Testis (tissue), 3 donors: ENCODE measurements around the gene MFSD12. TPM values are rescaled to one million over a fixed set of nuclear protein-coding genes. Genes with fewer than 3 reads are reported as not detected.

Experiments
- DNase-seq: peaks from one replicate; pipeline ENCODE4 v3.0.0-alpha.2; 2019
- H3K27ac ChIP-seq, 2 donors: fragments of 200-600 bp; sonication (generic); one replicate each; pipeline ENCODE4 v1.5.1; 2019
- H3K27me3 ChIP-seq: fragments of 200-600 bp; sonication (generic); one replicate; pipeline ENCODE4 v1.5.1; 2019
- H3K36me3 ChIP-seq: fragments of 200-600 bp; sonication (generic); one replicate; pipeline ENCODE4 v1.5.1; 2017; ENCODE audit warnings: low read depth; ENCODE audit errors: missing control alignments
- H3K4me1 ChIP-seq: fragments of 200-600 bp; sonication (generic); one replicate; pipeline ENCODE4 v1.5.1; 2019
- H3K4me3 ChIP-seq, 2 donors: fragments of 200-600 bp; sonication (generic); one replicate each; pipeline ENCODE4 v1.5.1; 2017 to 2019
- H3K9me3 ChIP-seq: fragments of 200-600 bp; sonication (generic); one replicate; pipeline ENCODE4 v1.5.1; 2017
- POLR2A ChIP-seq: fragments of 450-650 bp; IDR thresholded peaks from one replicate; pipeline ENCODE4 v1.6.1; 2017; ENCODE audit warnings: antibody characterized with exemption, mild to moderate bottlenecking, moderate library complexity
- WGBS, 2 donors: methylation state at CpG; one replicate each; pipeline ENCODE4 v1.1.5; 2018; 5-methylcytosine and 5-hydroxymethylcytosine counted together
- intact Hi-C: fragments of 100-400 bp; cut with DNase I; formaldehyde crosslinking; loops from one replicate; pipeline ENCODE4 v1.15.1; 2023; ENCODE audit warnings: low total_unique reads
- polyA plus RNA-seq: library from polyadenylated mRNA; stranded (reverse); fragments of 350-450 nt; fragmentation: Illumina TruSeq; extraction: RNeasy Lipid Tissue Mini Kit (QIAGEN cat#74804); gene quantifications from one replicate; pipeline ENCODE4 v1.2.3, GENCODE V29; 2014; ENCODE audit warnings: low read depth, low replicate concordance; ENCODE audit not compliant: insufficient read depth
- total RNA-seq, 2 donors: library from RNA; depleted of rRNA; stranded (reverse); fragments of >200 nt; gene quantifications; one replicate each; pipeline ENCODE4 v1.2.3, GENCODE V29; 2016
- TF ChIP-seq, protein P1 (sequence below), 3 experiments: fragments of 450-650 bp in 2 of 3; fragments of 200-600 bp in 1 of 3; sonication (generic) in 1 of 3; IDR thresholded peaks; one replicate each; pipeline ENCODE4 v1.5.1; 2016 to 2019; ENCODE audit warnings: antibody characterized with exemption in 3 of 3, mild to moderate bottlenecking in 2 of 3, moderate library complexity in 1 of 3

The MFSD12 gene
- total and polyA plus RNA-seq, 3 donors from 2014 or later, result 32.8 to 95.1 (median 83.9) TPM

DNA sequence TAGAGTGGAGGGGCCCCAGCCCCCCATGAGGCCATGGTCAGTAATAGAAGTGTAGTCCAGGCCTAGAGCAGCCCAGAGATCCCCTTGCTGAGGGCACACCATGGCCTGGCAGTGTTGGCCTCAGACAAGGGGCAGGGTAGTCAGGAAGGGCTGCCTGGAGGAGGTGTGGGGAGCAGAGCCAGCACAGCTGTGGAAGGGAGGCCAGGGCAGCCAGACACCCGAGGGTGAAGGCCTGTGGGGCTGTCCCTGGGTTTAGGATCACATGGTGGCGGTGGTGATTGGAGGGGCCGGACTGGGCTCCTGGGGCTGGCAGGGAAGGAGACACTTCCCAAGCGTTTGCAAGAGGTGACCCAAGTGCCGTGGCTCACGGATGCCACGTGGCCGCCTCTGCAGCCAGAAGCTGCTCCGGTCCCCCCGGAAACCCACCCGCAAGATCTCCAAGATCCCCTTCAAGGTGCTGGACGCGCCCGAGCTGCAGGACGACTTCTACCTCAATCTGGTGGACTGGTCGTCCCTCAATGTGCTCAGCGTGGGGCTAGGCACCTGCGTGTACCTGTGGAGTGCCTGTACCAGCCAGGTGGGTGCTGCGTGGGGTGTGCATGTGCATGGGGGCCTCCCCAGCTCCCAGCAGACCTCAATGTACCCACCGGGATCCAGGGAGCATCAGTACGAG, 30.0 kb downstream of the MFSD12 start:
- 81 to 91% methylated on average over 4 to 21 of the region's 21 CpGs for WGBS, 2 donors
- no peak overlapping the region for H3K27ac ChIP-seq
- no peaks in the 10 kb centered on the region for H3K27me3 ChIP-seq
- no peak for TF ChIP-seq POLR2A
- TF ChIP-seq, protein P1, sequence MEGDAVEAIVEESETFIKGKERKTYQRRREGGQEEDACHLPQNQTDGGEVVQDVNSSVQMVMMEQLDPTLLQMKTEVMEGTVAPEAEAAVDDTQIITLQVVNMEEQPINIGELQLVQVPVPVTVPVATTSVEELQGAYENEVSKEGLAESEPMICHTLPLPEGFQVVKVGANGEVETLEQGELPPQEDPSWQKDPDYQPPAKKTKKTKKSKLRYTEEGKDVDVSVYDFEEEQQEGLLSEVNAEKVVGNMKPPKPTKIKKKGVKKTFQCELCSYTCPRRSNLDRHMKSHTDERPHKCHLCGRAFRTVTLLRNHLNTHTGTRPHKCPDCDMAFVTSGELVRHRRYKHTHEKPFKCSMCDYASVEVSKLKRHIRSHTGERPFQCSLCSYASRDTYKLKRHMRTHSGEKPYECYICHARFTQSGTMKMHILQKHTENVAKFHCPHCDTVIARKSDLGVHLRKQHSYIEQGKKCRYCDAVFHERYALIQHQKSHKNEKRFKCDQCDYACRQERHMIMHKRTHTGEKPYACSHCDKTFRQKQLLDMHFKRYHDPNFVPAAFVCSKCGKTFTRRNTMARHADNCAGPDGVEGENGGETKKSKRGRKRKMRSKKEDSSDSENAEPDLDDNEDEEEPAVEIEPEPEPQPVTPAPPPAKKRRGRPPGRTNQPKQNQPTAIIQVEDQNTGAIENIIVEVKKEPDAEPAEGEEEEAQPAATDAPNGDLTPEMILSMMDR (IDR thresholded peaks at IDR 0.05), result no peak
- H3K4me3 ChIP-seq, result no peak overlapping the region
- no peaks in the 10 kb centered on the region for H3K36me3 ChIP-seq
- no peaks in the 10 kb centered on the region for H3K4me1 ChIP-seq
- intact Hi-C loops, result no loop called here
- DNase-seq, result no peak
- H3K9me3 ChIP-seq, result no peaks in the 10 kb centered on the region

DNA sequence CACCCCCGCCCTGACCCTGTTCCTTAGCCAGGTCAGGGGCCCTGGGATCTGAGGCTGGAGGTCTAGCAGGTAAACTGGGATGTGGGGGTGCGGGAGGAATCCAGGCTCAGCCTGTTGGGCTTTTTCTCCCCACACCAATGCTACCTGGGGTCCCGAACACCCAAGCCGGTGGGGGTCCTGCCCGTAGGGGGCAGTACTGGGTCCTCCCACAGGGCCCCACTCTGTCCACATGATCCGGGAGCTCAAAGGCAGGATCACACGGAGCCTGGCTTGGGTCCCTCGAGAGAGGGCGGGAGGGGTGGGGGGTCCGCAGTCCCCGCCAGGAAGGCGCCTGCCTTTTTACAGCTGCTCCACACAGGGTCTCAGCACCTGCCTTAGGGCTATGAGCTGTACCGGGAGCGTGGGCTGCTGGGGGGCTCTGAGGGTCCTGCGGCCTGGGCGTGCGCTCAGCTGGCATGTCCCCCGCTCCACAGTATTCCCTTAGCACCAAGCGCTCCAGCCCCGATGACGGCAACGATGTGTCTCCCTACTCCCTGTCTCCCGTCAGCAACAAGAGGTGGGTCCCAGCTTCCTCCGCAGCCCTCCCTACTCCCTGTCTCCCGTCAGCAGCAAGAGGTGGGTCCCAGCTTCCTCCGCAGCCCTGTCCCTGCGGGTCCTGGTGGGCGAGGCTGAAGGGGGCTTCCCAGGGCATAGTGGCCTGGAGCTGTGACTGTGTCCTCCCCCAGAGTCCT, 30.7 kb downstream of the MFSD12 start:
- DNase-seq, result no peak
- Histone ChIP-seq H3K4me3 (no peak overlapping the region), H3K27me3 (no peaks in the 10 kb centered on the region), H3K36me3 (no peaks in the 10 kb centered on the region), H3K27ac (no peak overlapping the region), H3K4me1 (no peaks in the 10 kb centered on the region), H3K9me3 (no peaks in the 10 kb centered on the region)
- WGBS, 2 donors, result 90 to 98% methylated on average over 15 to 28 of the region's 28 CpGs
- intact Hi-C loops, result no loop called here
- TF ChIP-seq, protein P1 (IDR thresholded peaks at IDR 0.05), result no peak
- TF ChIP-seq POLR2A, result no peak

DNA sequence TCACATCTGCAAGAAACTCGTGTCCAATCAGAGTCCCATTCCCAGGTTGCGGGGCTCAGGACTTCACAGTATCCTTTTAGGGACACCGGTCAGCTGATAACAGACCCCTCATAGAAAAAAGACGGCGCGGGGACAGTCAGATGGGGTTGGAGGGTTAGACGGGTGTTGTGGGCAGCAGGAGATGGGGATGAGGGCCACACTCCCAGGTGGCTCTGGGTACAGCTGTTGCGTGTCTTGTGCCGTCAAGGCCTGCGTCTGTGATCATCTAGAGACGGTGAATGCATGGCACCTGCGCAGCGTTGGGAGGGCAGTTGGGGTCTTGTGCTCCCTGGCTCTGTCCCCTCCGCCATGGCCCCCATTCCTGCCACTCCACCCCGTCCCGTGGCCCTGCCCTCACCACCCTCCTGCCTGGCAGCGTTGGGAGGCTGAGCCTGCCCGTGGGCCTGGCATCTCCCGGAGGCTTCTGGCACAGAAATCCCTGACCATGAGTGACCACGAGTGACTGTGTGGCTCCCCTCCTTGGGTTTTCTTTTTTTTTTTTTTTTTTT, 32.4 kb downstream of the MFSD12 start:
- Histone ChIP-seq H3K27ac (no peak overlapping the region), H3K4me1 (no peaks in the 10 kb centered on the region), H3K27me3 (no peaks in the 10 kb centered on the region), H3K36me3 (no peaks in the 10 kb centered on the region), H3K4me3 (no peak overlapping the region), H3K9me3 (no peaks in the 10 kb centered on the region)
- intact Hi-C loops, result no loop called here
- 93 to 94% methylated on average over 20 of the region's 20 CpGs for WGBS, 2 donors
- DNase-seq, result no peak
- no peak for TF ChIP-seq POLR2A
- TF ChIP-seq, protein P1 (IDR thresholded peaks at IDR 0.05), result no peak

DNA sequence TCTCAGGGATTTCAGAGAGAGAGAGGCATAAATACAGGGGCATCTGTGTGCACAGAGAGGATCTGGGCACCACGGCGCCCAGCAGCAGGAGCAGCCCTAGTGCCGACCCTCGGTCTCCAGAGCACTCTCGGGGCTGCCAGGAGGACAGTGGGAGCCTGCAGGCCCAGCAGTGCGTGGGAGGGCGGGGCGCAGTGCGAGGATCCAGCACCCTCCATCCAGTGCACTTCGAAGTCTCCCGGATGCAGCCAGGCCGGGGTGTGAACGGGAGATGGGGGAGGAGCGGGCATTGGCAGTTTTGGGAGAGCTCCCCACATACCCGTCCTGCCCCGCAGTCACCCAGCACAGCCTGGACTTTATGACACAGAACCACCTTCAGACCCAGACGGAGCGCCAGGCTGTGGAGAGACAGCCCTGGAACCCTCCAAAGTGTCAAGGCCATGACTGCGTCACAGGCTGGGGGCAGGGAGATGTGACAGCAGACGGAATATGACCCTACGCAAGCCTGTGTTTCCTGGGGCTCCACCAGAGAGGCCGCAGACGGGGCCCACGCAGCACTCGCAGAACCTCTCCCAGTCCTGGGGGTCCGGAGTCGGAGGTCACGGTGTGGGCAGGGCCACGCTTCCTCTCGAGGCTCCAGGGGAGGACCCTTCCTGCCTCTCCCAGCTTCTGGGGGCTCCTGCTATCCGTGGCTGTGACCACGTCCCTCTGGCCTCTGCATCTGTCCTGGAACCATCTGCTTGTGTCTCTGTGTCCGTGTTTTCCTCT, 33.1 kb downstream of the MFSD12 start:
- intact Hi-C loops, result no loop called here
- no peaks in the 10 kb centered on the region for H3K9me3 ChIP-seq
- H3K36me3 ChIP-seq, result no peaks in the 10 kb centered on the region
- no peak overlapping the region for H3K4me3 ChIP-seq
- H3K4me1 ChIP-seq, result no peaks in the 10 kb centered on the region
- 84 to 95% methylated on average over 14 to 33 of the region's 33 CpGs for WGBS, 2 donors
- no peak for TF ChIP-seq POLR2A
- TF ChIP-seq, protein P1 (IDR thresholded peaks at IDR 0.05), result no peak
- H3K27me3 ChIP-seq, result no peaks in the 10 kb centered on the region
- H3K27ac ChIP-seq, result no peak overlapping the region
- DNase-seq, result no peak
